Heart left ventricle (tissue), 13 donors: ENCODE data around the gene CDK3.

Experiments used
- CTCF ChIP-seq, 12 donors: fragments of 200-600 bp; sonication (generic) in 4 of 12; IDR thresholded peaks; one replicate each; pipeline versions ENCODE4 v1.5.0 to v1.8.0; 2018 to 2022; ENCODE audit warnings: antibody characterized with exemption in 12 of 12, mild to moderate bottlenecking in 5 of 12
- POLR2A ChIP-seq, 2 donors: fragments of 450-650 bp; IDR thresholded peaks; one replicate each; pipeline ENCODE4 v1.6.1; 2017; ENCODE audit warnings: antibody characterized with exemption in 2 of 2, mild to moderate bottlenecking in 2 of 2, moderate library complexity in 2 of 2
- donor health status: ischemic (EF 13 %, LVEDD 7.1; RV severe dilation, severe dysfunction).
- donor health status: DM: no; HTN: yes; CAD: no.
- donor health status: DM: no; HTN: no; CAD: no.
- donor health status: ischemic (EF 25% LVEDD 6.9; RV normal size, moderate dysfunction).
- donor health status: ischemic (EF 25% LVEDD 5.7; RV mildly dilated, moderate dysfunction).
- donor health status: ischemic (EF 35%, LVEDD 5.7; RV mildly dilated, moderate dysfunction).
- donor health status: nonischemic (EF 11% LVEDD 7.7; RV severe dilation, severe dysfunction).
- donor health status: DM: yes; HTN: yes; CAD: no.
- donor health status: PGD.
- donor health status: ischemic (EF 29% LVEDD 5.4; RV normal size, mild dysfunction).
- donor health status: nonischemic (EF 23%, LVEDD 6.1; RV moderate dilation, normal function).

GRCh38 chr17:76039121-76039520, 38.5 kb downstream of the CDK3 start:
- TF ChIP-seq CTCF (IDR thresholded peaks at IDR 0.05): no peak
- TF ChIP-seq POLR2A (IDR thresholded peaks at IDR 0.05): no peak
